GM18517 (cell line): ENCODE results near the gene BPIFB4.
"Not testable (repeated sequence)": the region's sequence is repeated elsewhere in the genome, so short reads cannot be mapped to it uniquely, and the experiment has no call there.

Experiments
- ATAC-seq: cut with Tn5 transposase; IDR thresholded peaks from one replicate; pipeline ENCODE4 v1.9.1; 2021; ENCODE audit warnings: mild to moderate bottlenecking, moderate library complexity; ENCODE audit not compliant: unreplicated experiment

The BPIFB4 gene

DNA sequence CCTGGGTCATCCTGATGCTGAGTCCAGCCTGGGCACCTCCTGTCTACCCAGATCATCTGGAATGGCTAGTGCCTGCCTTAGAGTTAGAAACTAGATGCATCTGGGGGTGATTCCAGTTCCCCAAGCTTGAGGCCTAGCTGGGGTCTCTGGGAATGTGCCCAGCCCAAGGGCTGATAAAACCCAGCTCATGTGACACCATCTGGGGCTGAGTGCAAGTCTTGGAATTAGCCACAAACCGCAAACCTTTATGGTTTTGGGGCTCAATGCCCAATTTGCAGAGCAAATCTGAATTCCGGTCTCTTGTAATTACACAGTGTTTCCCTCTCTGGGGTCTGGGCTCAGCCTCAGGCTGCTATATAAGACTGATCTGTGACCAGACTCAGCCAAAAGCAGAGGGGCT, at the start of gene BPIFB4:
TSS of gene BPIFB4 (plus strand) at position 385 of the 400 bp plus-strand sequence. CDS start 1,884 bp downstream, outside the sequence.
- no peak for ATAC-seq

DNA sequence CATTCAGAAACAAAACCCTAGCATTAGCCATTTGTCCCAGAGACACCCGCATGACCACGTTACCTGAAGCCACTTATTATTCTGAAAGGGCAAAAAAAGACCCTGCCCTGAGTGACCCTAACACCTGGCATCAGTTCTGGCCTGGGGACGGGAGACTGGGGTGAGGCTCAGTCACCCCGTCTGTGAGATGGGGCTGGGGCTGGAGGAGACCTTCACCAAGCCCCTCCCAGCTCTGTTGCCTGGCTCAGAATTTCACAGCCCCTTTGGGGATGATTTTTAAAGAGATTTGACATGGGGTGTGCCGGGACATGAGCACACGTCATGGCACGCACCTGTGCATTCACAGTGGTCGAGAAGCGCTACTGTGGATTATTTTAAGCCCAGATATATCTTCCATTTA, 49.4 kb upstream of the BPIFB4 start:
- ATAC-seq = no peak

DNA sequence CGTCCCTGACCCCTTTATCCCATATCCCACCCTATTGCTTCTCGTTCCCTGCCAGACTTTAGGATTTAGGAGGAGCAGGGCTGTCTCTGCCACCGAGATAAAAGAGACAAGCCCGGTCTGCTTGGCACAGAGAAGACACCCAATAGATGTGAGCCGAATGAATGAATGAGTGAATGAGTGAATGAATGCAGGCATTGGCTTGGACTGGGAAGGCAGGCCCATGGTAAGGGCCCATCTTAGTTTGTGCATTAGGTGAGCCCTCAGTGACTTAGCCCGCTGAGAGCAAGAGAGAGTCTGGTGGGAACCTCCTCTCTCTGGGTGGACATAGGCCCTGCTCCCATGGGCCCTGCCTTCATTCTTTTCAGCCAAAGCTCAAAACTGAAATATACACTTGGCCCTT, 48.9 kb upstream of the BPIFB4 start:
- no peak for ATAC-seq

DNA sequence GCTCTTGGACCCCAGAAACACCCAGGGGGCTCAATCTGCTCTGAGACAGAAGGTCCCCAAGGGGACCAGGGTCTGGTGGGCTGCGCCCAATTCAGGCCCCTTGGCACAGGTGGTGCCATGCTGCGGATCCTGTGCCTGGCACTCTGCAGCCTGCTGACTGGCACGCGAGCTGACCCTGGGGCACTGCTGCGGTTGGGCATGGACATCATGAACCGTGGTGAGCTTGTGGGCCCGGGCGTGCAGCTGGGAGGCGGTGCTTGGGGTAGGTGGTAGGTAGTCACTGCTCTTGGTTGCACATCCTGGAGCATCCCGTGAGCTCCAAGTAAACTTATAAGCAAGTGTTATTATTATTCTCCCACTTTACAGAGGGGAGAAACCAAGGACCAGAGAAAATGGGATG, 47.9 kb upstream of the BPIFB4 start, which contains the start of gene BPIFB6:
TSS of gene BPIFB6 (plus strand) at position 118 of the 400 bp plus-strand sequence. CDS start at position 118, 0 bp downstream.
- no peak for ATAC-seq

DNA sequence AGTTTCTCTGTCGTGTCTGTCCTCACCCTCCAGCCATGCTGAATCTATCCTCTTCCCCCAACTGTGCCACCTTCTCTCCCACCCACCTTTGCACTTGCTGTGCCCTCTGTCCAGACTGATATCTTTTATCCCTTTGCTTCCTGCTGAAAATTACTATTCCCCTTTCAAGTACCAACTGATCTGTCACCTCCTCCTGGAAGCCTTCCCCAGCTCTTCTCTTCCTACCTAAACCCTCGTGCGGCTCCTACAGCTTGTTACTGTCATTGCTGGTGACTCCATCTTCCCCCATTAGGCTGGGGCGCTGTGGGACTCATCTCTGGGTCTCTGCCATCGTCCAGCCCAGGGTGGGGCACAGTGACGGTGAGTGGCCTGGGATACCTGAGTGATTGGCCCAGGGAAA, 46.9 kb upstream of the BPIFB4 start:
- ATAC-seq = no peak

DNA sequence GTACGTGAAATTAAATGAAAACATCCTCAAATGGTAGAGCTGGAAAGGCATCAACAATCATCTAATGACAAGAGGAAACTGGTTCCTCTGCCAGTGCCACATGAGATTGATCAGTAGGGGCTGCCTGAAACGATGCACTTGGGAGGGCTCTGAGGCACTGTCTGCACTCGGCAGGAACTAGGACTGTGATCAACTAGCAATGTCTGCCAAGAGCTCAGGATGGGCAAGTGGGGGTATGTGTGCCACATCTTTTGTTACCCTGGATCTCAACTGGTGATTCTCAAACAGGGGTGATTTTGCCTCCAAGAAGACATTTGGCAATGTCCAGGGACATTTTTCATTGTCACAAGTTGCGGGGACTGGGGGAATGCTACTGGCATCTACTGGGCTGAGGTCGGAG, 46.1 kb upstream of the BPIFB4 start:
- ATAC-seq = no peak

DNA sequence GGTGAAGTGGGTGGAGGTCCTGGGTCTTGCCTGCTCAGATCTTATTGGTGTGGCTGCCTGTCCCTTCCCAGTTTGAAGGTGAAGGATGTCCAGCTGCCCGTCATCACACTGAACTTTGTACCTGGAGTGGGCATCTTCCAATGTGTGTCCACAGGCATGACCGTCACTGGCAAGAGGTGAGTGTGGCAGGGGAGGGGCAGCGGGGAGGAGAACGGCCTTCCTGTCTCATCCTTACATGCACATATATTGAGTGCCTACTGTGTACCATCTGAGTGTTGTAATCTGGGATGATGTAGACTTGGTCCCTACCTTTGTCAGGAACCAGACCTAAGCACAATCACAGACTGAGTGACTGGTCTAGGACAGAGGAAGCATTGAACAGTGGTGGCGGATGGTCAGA, 45.3 kb upstream of the BPIFB4 start:
- no peak for ATAC-seq

DNA sequence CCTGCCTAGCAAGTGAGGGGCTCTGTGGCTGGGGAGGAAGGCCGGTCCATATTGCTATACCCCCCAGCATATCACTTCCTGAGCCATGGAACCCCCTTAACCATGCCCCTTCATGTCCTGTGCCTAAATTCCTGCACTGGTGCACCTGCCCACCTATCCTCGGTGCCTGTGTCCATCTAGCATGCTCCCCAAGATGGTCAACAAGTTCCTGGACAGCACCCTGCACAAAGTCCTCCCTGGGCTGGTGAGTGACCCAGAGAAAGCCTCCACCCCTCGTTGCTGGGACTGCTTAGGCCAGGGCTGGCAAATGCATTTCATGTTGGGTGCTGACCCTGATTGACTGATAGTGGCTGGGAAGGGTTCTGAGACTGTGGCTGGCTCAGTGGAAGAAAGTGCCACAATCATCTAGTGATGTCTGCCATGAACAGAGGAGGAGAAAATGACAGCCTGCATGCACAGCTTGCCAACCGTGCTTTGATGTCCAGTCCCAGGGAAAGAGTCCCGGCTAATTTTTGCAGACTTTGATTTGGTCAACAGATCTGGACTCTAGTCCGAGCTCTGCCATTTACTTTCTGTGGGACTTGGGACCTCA, 44.4 kb upstream of the BPIFB4 start:
- no peak for ATAC-seq

DNA sequence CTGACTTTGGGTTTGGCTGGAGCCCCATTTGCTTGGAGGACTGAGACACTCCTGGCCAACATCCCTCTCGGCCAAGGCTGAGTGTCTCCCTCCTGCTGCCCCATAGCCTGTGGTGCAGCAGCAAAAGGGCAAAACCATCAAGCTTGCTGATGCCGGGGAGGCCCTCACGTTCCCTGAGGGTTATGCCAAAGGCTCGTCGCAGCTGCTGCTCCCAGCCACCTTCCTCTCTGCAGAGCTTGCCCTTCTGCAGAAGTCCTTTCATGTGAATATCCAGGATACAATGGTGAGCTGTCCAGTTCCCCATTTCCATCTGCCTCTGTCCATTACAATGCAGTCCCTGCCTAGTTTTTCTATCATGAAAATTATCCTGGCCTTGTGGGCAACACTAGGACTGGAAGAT, 42.0 kb upstream of the BPIFB4 start:
- ATAC-seq = no peak

DNA sequence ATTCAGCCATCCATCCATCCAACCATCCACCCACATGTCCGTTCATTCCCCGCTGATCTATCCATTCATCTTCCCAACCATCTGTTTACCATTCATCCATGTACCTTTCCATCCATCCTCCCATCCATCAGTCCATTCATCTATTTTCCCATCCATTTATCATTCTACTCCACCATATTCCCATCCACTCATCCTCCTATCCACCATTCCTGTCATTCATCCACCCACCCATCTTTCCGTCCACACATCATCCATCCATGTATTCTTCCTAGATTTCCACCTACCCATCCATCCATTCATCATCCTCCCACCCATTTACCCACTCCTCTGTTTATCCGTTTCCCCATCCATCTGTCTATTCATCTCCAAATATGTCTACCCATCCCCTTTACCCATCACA, 41.2 kb upstream of the BPIFB4 start:
- no peak for ATAC-seq

DNA sequence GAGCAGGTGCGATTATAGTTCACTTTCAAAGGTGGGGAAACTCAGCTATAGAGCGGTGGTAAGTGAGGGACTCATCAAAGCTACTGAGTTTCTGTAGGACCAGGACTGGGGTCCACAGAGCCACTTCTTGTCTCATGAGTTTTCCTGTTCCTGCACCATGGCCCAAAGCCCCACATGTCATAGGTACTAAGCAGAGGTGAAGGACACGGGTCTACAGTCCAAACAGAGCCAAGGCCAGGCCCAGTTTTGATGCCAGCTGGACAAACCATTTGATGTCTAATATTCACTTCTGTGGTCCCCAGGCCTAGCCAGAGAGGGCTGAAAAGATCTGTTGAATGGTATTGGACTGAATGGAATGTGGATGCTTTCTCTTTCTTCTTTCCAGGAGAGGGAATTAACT, 37.0 kb upstream of the BPIFB4 start:
- no peak for ATAC-seq

DNA sequence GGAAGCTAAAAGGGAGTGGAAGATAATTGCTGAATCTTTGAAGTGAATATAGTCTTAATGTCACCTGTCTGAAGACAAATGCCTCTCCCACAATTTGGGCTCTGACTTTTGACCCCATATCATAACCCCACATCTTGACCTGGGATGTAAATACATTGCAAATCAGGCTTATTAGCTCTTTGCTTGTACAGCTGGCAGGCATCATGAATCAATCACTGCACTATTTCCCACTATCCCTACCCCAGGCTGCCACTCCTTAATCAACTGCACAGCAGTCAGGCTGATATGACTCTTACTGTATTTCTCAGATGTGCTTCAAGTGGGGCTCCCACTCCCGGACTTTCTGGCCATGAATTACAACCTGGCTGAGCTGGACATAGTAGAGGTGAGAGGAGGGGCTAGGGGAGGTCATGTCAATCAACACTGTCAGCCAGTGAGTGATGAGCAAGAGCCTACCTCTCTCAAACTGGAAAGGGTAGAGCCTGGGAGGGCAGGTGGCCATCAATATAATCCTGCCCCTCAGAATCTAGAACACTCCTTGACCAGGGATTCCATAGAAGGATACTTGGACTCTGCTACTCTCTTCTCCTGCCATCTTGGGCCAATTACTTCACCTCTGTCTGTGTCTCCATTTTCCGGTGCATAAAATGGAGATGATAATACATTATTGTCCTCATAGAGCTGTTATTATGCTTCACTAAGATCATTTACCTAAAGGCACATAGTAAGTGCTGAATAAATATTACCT, 36.3 kb upstream of the BPIFB4 start:
- no peak for ATAC-seq

DNA sequence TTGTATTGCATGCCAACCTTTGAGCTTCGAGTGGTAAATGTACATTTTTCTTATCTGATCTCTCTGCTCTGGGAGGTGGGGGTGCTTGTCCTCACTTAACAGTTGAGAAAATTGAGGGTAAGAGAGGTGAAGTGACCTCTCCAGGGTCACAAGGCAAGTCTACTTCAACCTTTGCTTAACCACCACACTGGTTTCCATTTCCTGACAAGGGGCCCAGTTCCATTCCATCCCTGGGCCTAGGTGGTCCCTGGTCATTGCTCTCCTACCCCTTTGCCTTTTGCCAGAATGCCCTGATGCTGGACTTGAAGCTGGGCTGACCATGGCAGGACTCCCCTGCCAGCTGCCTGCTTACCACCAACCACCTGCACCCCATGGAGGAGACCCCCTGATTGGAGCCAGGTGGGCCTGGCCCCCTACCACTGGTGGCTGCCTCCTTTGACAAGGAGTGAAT, 35.7 kb upstream of the BPIFB4 start:
- ATAC-seq = no peak

DNA sequence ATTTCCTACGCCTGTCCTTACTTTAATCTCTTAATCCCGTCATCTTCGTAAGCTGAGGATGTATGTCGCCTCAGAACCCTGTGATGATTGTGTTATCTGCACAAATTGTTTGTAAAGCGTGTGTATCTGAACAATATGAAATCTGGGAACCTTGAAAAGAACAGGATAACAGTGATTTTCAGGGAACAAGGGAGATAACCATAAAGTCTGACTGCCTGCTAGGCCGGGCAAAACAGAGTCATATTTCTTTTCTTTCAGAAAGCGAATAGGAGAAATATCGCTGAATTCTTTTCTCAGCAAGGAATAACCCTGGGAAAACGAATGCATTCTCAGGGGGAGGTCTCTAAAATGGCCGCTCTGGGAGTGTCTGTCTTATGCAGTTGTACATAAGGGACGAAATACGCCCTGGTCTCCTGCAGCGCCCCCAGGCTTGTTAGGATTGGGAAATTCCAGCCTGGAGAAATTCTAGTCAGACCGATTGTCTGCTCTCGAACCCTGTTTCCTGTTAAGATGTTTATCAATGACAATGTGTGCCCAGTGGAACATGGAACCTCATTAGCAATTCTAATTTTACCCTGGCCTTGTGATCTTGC, 34.2 kb upstream of the BPIFB4 start:
- not testable (repeated sequence) for ATAC-seq

DNA sequence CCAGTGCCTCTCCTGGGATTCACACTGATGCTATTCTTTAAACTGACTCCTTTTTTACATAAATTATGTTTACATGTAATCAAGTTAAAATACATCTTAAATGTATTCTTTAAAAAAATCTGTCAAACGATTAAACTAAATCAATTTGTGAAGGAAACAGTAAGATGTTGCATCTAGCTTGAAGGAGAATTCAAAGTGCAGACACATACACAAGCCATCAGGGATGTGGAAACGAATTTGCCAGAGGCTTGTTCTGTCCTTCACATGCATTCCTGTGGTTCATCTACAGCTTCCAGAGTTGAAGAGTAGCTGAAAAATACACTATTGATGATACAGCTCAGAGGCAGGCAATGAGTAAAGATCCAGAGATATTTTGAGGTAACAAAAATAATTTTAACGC, 33.0 kb upstream of the BPIFB4 start:
- ATAC-seq = no peak

DNA sequence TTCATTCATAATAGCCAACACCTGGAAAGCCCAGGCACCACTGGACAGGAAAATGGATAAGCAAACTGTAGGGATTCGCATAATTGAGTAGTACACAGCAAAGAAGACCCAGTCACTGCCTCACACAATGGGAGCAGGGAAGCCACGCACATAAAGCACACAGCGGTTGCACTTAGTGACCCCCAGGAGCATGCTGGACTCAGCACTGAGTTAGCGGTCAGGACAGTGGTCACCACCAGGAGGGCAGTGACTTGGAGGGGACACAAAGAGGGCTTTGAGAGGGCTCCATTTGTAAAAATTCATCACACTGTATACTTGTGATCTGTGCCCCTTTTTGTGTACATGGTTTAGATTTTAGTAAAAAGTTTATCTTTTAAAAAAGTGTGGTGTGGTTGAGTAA, 28.1 kb upstream of the BPIFB4 start:
- no peak for ATAC-seq

DNA sequence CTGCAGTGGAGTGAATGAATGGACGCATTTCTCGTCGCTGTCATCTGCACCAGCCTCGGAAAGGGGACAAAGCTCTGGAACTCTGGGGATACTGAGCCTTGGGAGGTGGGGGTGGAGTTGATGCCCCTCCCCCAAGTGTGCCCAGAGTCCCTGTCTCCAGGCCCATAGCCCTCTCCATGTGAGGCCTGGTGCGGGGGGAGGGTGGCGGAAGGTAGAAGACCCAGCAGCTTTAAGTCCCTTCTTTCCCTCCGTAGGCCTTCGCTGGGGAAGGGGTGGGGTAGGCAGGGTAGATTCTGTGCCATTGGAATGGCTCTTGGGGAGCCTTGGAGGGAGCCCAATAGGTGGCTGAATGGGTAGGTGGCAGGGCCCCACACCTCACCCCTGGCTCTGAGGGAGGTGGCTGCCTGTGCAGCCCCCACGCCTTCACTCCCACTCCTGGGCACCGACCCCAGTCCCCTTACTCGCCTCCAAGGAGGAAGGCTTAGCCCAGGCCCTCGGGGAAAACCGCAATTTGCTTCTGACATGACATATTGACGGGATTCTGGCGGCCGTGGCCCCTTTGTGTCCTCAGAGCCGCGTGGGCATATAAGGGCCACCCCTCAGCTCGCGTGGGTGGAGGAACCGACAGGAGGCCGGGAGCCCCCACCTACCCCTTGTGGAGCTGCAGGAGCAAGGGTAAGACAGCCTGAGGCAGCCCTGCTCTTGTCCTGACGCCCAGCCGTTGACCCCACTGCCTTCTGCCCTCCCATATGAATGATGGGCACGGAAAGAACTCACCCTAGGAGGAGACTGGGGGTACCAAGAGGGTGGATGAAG, 25.9 kb upstream of the BPIFB4 start, which contains the start of gene BPIFB3:
TSS of gene BPIFB3 (plus strand) at position 613 of the 816 bp plus-strand sequence. CDS start 1,533 bp downstream, outside the sequence.
- ATAC-seq = no peak

DNA sequence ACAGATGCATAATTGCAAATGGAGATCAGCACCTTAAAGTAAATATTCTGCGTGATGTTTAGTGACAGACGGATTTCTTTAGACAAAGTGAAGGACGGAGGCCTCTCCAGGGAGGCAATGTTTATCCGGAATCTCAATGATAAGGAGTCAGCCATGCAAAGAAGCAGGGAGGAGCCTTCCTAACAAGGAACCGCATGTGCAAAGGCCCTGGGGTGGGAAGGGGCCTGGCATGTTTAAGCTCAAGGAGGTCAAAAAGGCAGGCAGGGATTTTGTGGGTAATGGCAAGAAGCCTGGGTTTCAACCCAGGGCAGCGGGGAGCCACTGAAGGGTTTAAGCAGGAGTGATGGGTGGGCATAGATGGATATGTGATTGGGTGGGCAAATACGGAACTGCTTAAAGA, 25.1 kb upstream of the BPIFB4 start:
- ATAC-seq = no peak

DNA sequence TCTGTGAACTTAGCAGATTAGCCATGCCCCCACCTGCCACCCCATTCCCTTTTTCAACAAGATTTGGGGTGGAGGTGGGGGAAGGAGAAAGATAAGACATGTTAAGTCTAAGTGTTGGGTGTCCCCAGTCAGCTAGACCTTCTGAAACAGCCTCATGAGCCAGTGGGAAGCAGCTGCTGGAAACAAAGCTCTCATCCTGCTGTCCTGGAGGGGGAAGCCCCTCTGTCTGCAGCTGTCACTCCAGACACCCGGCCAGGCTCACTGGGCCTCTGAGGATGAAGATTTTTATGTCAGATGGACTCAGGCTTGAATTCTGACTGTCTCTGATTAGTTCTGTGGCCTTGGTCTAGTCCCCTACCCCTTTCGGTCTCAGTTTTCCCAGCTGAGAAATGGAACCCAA, 24.7 kb upstream of the BPIFB4 start:
- ATAC-seq = no peak

DNA sequence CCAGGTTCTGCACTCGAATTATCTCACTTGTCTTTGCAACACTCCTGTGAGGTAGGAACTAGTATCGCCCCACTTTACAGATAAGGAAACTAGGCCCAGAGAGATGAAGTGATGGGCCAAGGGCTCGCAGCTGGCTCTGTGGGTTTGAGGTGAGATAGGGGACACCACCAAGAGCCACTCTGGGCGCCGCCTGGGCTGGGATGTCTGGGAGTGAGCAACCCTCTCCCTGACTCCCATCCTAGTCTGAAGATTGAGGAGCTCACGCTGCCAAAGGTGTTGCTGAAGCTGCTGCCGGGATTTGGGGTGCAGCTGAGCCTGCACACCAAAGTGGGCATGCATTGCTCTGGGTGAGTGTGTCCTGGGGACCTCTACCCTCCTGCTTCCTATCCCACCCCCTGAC, 20.3 kb upstream of the BPIFB4 start:
- no peak for ATAC-seq

DNA sequence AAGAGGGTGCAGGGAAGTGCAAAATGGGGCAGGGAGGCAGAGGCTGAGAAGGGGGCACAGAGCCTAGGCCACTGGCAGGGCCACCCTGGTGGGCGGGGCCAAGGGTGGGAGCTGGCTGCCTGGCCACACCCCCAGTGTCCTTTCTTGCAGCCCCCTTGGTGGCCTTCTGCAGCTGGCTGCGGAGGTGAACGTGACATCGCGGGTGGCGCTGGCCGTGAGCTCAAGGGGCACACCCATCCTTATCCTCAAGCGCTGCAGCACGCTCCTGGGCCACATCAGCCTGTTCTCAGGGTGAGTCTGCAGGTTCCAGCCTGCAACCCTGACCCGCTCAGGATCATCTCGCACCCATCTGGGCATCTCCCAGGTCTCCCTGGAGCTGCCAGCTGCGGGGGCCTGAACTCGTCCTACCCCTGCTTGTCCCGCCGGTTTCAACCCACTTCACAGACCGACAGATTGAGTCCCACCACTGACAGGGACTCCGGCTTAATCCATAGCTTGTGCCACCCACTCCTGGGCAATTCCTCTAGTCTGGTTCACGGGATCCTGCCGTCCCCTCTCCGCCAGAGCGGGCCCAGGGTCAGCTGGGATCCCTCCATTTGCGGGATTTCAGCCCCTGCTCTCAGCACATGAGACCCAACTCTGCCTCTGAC, 19.6 kb upstream of the BPIFB4 start:
- no peak for ATAC-seq
